ENCODE measurements around the gene C1QTNF1. TPM values are rescaled to one million over a fixed set of nuclear protein-coding genes. Genes with fewer than 3 reads are reported as not detected.

The C1QTNF1 gene
- total RNA-seq, 2 experiments from 2014 or later = not detected

DNA sequence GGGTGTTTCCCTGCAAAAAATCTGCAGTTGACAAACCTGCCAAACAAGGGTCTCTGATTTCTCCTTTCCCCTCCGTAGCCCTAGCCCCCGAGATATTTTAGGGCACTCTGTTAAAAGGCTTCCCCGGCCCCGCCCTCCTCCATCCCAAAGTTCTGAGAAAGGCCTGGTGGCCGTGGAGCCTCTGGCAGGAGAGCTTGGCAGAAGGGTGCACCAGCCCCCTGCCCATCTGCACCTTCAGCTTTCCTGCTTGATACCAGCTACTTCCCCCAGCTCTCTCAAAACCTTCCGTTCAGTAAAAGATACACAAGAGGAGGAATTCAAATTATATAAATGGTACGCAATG is 13.7 kb upstream of the C1QTNF1 start:
- Histone ChIP-seq H3K9me2 (ENCODE audit: insufficient read depth, low read length) (no peaks in the 10 kb centered on the region), H3K36me3 (ENCODE audit: insufficient read depth, low read length) (no peaks in the 10 kb centered on the region), H2AFZ (ENCODE audit: low read length) (peak overlapping the region; percentile 89), H4K20me1 (ENCODE audit: insufficient read depth, low read length) (0 out of 2 replicates have a peak, but pooled peaks cover 3% of the 10 kb centered on the region), H3K27ac (ENCODE audit: low read depth, low read length, poor library complexity, severe bottlenecking) (no peak overlapping the region), H3K4me2 (ENCODE audit: low read length) (peak overlapping the region; percentile 56), H3K9me3 (ENCODE audit: low read length) (peaks cover 21% of the 10 kb centered on the region), H3K4me3 (ENCODE audit: low read depth, low read length, poor library complexity, severe bottlenecking) (peak overlapping the region; percentile 85), H3K79me2 (ENCODE audit: insufficient read depth, low read depth, low read length) (peaks cover 25% of the 10 kb centered on the region), H3K4me1 (ENCODE audit: insufficient read depth, low read length, poor library complexity, severe bottlenecking) (peaks cover 23% of the 10 kb centered on the region)
- TF ChIP-seq EZH2phosphoT487 (IDR thresholded peaks at IDR 0.05; ENCODE audit: borderline replicate concordance, low read depth, low read length) = no peak
- TF ChIP-seq, protein P1, sequence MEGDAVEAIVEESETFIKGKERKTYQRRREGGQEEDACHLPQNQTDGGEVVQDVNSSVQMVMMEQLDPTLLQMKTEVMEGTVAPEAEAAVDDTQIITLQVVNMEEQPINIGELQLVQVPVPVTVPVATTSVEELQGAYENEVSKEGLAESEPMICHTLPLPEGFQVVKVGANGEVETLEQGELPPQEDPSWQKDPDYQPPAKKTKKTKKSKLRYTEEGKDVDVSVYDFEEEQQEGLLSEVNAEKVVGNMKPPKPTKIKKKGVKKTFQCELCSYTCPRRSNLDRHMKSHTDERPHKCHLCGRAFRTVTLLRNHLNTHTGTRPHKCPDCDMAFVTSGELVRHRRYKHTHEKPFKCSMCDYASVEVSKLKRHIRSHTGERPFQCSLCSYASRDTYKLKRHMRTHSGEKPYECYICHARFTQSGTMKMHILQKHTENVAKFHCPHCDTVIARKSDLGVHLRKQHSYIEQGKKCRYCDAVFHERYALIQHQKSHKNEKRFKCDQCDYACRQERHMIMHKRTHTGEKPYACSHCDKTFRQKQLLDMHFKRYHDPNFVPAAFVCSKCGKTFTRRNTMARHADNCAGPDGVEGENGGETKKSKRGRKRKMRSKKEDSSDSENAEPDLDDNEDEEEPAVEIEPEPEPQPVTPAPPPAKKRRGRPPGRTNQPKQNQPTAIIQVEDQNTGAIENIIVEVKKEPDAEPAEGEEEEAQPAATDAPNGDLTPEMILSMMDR (conservative IDR thresholded peaks at IDR 0.05; ENCODE audit: low read length) = no peak
- CTCF ChIA-PET (ENCODE audit: unreplicated experiment) = no interaction called here
- DNase-seq (ENCODE audit: low spot score) = no peak
- POLR2A ChIA-PET = interaction anchor here (0.9 kb wide), 1 partner anchor 35 kb away, joined by 6 read pairs; no protein-coding TSS in a partner anchor
- no TSS peak for BruUV-seq (replicated peaks)
- intact Hi-C loops (cut with micrococcal nuclease; ENCODE audit: unreplicated experiment) = no loop called here

DNA sequence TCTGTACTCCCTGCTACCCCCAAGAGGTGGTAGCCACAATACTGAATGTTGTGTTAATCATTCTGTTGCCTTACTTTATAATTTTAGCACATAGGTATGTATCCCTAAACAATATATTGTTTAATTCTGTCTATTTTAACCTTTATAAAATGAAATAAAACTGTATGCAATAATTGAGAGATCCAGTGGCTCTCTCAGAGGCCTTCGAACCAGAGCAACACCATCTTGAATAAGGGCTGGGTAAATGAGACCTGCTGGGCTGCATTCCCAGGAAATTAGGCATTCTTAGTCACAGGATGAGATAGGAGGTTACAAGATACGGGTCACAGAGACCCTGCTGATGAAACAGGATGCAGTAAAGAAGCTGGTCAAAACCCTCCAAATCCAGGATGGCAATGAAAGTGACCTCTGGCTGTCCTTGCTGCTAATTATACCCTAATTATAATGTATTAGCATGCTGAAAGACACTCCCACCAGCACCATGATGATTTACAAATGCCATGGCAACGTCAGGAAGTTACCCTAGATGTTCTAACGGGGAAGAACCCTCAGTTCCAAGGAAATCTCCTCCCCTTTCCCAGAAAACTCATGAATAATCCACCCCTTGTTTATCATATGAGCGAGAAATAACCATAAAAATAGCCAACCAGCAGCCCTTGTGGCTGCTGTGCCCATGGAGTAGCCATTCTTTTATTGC is 12.4 kb upstream of the C1QTNF1 start:
- Histone ChIP-seq H4K20me1 (ENCODE audit: insufficient read depth, low read length) (0 out of 2 replicates have a peak, but pooled peaks cover 3% of the 10 kb centered on the region), H3K27ac (ENCODE audit: low read depth, low read length, poor library complexity, severe bottlenecking) (no peak overlapping the region), H3K9me2 (ENCODE audit: insufficient read depth, low read length) (no peaks in the 10 kb centered on the region), H2AFZ (ENCODE audit: low read length) (no peak overlapping the region), H3K36me3 (ENCODE audit: insufficient read depth, low read length) (no peaks in the 10 kb centered on the region), H3K4me1 (ENCODE audit: insufficient read depth, low read length, poor library complexity, severe bottlenecking) (peaks cover 23% of the 10 kb centered on the region), H3K4me2 (ENCODE audit: low read length) (no peak overlapping the region), H3K4me3 (ENCODE audit: low read depth, low read length, poor library complexity, severe bottlenecking) (no peak overlapping the region), H3K79me2 (ENCODE audit: insufficient read depth, low read depth, low read length) (peaks cover 25% of the 10 kb centered on the region), H3K9me3 (ENCODE audit: low read length) (peaks cover 32% of the 10 kb centered on the region)
- no peak for DNase-seq (ENCODE audit: low spot score)
- intact Hi-C loops (cut with micrococcal nuclease; ENCODE audit: unreplicated experiment) = no loop called here
- POLR2A ChIA-PET = no interaction called here
- BruUV-seq (replicated peaks) = no TSS peak
- CTCF ChIA-PET (ENCODE audit: unreplicated experiment) = no interaction called here
- TF ChIP-seq, protein P1 (conservative IDR thresholded peaks at IDR 0.05; ENCODE audit: low read length) = no peak

DNA sequence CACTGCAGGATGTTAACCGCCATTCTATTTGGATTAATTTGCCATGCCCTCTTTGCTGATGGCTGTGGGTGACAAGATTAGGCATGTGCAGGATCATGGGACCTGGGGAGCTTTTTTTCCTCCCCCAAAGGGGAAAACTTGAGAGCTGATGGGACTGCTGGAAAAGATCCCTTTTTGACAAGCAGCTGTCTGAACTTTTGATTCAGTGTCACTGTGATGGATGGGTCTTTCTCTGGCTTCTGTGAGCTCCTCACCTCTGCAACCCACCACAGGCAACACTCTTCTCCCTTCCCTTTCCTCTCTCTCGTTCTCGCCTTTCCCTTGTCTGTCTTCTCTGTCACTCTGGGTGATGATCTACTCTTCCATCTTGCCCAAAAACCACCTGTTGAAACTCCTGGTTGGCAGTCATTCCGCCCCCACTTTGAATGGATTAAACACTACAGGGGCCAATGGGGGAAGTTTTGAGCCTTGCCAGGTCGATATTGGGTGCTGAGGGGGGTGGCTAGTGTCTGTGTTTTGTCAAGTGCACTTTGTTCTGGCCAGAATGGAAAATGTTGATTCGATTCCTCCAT is 11.3 kb upstream of the C1QTNF1 start:
- Histone ChIP-seq H3K27ac (ENCODE audit: low read depth, low read length, poor library complexity, severe bottlenecking) (no peak overlapping the region), H3K36me3 (ENCODE audit: insufficient read depth, low read length) (no peaks in the 10 kb centered on the region), H3K79me2 (ENCODE audit: insufficient read depth, low read depth, low read length) (peaks cover 18% of the 10 kb centered on the region), H3K4me3 (ENCODE audit: low read depth, low read length, poor library complexity, severe bottlenecking) (no peak overlapping the region), H3K9me2 (ENCODE audit: insufficient read depth, low read length) (no peaks in the 10 kb centered on the region), H3K4me2 (ENCODE audit: low read length) (no peak overlapping the region), H4K20me1 (ENCODE audit: insufficient read depth, low read length) (no peaks in the 10 kb centered on the region), H3K9me3 (ENCODE audit: low read length) (peaks cover 32% of the 10 kb centered on the region), H3K4me1 (ENCODE audit: insufficient read depth, low read length, poor library complexity, severe bottlenecking) (peaks cover 19% of the 10 kb centered on the region), H2AFZ (ENCODE audit: low read length) (no peak overlapping the region)
- ChIA-PET POLR2A (no interaction called here), CTCF (ENCODE audit: unreplicated experiment) (no interaction called here)
- TF ChIP-seq EZH2phosphoT487 (IDR thresholded peaks at IDR 0.05; ENCODE audit: borderline replicate concordance, low read depth, low read length) = no peak
- TF ChIP-seq, protein P1 (conservative IDR thresholded peaks at IDR 0.05; ENCODE audit: low read length) = no peak
- no peak for DNase-seq (ENCODE audit: low spot score)
- BruUV-seq (replicated peaks) = no TSS peak
- intact Hi-C loops (cut with micrococcal nuclease; ENCODE audit: unreplicated experiment) = no loop called here
